ENCODE results near the gene ATP1B3. TPM values are rescaled to one million over a fixed set of nuclear protein-coding genes. Genes with fewer than 3 reads are reported as not detected.

Gene ATP1B3
- total and polyA plus RNA-seq, 4 donors = 6.8 to 30.2 (median 11.3) TPM

DNA sequence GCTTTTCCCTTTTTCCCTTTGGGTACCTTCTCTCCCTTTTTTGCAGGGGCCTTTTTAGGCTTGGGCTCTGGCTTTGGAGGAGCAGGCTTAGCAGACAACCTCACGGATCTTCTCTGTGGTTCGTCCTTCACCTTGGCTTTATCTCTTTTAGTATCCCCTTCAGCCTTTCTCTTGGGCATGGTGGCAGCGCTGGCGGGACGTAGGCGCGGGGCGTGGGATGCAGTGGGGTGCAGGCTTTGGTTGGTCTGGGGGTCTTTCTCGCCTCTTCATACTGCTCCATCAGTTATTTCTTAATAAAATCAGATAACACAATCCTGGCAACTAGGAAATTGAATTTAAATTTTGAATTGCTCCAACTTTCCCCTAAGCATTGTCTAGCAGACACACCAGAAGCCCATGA lies 11.3 kb upstream of the ATP1B3 start:
- H3K36me3 ChIP-seq (ENCODE audit: control insufficient read depth in 4 of 4, insufficient read depth in 3 of 4, low read depth in 1 of 4, low read length in 3 of 4) = no peaks in the 10 kb centered on the region

DNA sequence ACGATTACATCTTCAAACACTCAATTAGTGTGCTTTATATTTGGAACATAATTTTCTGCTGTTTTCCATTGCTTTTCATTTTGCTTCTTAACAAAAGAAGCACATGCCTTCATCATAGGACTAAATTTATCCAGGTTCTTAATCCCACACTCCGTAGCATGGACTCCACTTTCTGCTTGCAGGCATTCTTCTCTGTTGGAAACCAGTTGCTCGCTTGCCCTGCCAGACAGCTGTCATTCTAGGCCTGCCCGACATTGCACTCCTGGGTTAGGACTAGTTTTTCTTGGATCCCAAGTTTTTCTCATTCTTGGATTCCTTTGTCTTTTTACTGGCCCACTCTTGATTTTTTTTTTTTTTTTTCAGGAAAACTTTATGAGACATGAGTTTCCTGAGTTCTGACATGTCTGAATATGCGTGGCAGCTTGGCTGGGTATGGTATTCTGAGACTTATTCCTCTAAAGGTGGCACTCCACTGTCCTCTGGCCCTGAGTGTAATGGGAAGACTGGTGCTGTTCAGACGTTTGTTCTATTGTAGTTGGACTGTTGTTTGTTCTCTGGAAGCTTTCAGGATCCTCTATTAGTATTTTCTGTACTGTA lies 6.3 kb upstream of the ATP1B3 start:
- no peak overlapping the region for H3K27ac ChIP-seq (ENCODE audit: low read depth in 1 of 2, low read length in 2 of 2)
- H3K27me3 ChIP-seq (ENCODE audit: control insufficient read depth in 4 of 4, insufficient read depth in 4 of 4, low read length in 3 of 4) = no peaks in the 10 kb centered on the region
- no peak overlapping the region for H3K4me3 ChIP-seq (ENCODE audit: low read depth in 1 of 3, low read length in 3 of 3)
- H3K36me3 ChIP-seq (ENCODE audit: control insufficient read depth in 4 of 4, insufficient read depth in 3 of 4, low read depth in 1 of 4, low read length in 3 of 4) = no peaks in the 10 kb centered on the region
- no peak for DNase-seq (ENCODE audit: low spot score)
- no peak overlapping the region for H3K9ac ChIP-seq (ENCODE audit: low read depth in 1 of 2, low read length in 2 of 2)
- WGBS = 89% methylated on average over 6 of the region's 6 CpGs
- peaks cover 0 to 3% (median 0%) of the 10 kb centered on the region in 4 donors for H3K9me3 ChIP-seq (ENCODE audit: control insufficient read depth in 4 of 4, low read length in 3 of 4)
- H3K4me1 ChIP-seq (ENCODE audit: control insufficient read depth in 4 of 4, insufficient read depth in 4 of 4, low read length in 3 of 4) = peaks cover 0 to 3% (median under 1%) of the 10 kb centered on the region in 4 donors
- TF ChIP-seq FOXA1 (IDR thresholded peaks at IDR 0.05) = no peak
- TF ChIP-seq YY1 (IDR thresholded peaks at IDR 0.05) = no peak
- no peak for TF ChIP-seq TAF1 (conservative IDR thresholded peaks at IDR 0.05)
- TF ChIP-seq HNF4A (conservative IDR thresholded peaks at IDR 0.05) = no peak
- TF ChIP-seq HNF4G (IDR thresholded peaks at IDR 0.05) = no peak
- TF ChIP-seq, protein P1, sequence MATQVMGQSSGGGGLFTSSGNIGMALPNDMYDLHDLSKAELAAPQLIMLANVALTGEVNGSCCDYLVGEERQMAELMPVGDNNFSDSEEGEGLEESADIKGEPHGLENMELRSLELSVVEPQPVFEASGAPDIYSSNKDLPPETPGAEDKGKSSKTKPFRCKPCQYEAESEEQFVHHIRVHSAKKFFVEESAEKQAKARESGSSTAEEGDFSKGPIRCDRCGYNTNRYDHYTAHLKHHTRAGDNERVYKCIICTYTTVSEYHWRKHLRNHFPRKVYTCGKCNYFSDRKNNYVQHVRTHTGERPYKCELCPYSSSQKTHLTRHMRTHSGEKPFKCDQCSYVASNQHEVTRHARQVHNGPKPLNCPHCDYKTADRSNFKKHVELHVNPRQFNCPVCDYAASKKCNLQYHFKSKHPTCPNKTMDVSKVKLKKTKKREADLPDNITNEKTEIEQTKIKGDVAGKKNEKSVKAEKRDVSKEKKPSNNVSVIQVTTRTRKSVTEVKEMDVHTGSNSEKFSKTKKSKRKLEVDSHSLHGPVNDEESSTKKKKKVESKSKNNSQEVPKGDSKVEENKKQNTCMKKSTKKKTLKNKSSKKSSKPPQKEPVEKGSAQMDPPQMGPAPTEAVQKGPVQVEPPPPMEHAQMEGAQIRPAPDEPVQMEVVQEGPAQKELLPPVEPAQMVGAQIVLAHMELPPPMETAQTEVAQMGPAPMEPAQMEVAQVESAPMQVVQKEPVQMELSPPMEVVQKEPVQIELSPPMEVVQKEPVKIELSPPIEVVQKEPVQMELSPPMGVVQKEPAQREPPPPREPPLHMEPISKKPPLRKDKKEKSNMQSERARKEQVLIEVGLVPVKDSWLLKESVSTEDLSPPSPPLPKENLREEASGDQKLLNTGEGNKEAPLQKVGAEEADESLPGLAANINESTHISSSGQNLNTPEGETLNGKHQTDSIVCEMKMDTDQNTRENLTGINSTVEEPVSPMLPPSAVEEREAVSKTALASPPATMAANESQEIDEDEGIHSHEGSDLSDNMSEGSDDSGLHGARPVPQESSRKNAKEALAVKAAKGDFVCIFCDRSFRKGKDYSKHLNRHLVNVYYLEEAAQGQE (IDR thresholded peaks at IDR 0.05) = no peak
- no peak for TF ChIP-seq FOXA2 (IDR thresholded peaks at IDR 0.05)
- TF ChIP-seq SP1 (IDR thresholded peaks at IDR 0.05) = no peak
- TF ChIP-seq EGR1 (IDR thresholded peaks at IDR 0.05; ENCODE audit: low read depth in 2 of 2) = no peak
- TF ChIP-seq JUND (IDR thresholded peaks at IDR 0.05) = no peak
- TF ChIP-seq CTCF (IDR thresholded peaks at IDR 0.05; ENCODE audit: low read depth, low read length, missing input control) = no peak

More for the DNA sequence above, 11.3 kb upstream of the ATP1B3 start:
- Histone ChIP-seq H3K4me3 (ENCODE audit: low read depth in 1 of 3, low read length in 3 of 3) (no peak overlapping the region), H3K27ac (ENCODE audit: low read depth in 1 of 2, low read length in 2 of 2) (no peak overlapping the region), H3K27me3 (ENCODE audit: control insufficient read depth in 4 of 4, insufficient read depth in 4 of 4, low read length in 3 of 4) (no peaks in the 10 kb centered on the region), H3K9ac (ENCODE audit: low read depth in 1 of 2, low read length in 2 of 2) (no peak overlapping the region), H3K4me1 (ENCODE audit: control insufficient read depth in 4 of 4, insufficient read depth in 4 of 4, low read length in 3 of 4) (no peaks in the 10 kb centered on the region), H3K9me3 (ENCODE audit: control insufficient read depth in 4 of 4, low read length in 3 of 4) (peaks cover 0 to 3% (median 0%) of the 10 kb centered on the region in 4 donors)
- 92% methylated on average over 9 of the region's 9 CpGs for WGBS
- DNase-seq (ENCODE audit: low spot score) = no peak
- TF ChIP-seq JUND (IDR thresholded peaks at IDR 0.05) = no peak
- TF ChIP-seq, protein P2, sequence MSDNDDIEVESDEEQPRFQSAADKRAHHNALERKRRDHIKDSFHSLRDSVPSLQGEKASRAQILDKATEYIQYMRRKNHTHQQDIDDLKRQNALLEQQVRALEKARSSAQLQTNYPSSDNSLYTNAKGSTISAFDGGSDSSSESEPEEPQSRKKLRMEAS (IDR thresholded peaks at IDR 0.05) = no peak
- no peak for TF ChIP-seq YY1 (IDR thresholded peaks at IDR 0.05)
- no peak for TF ChIP-seq RXRA (IDR thresholded peaks at IDR 0.05)
- TF ChIP-seq HNF4G (IDR thresholded peaks at IDR 0.05) = no peak
- TF ChIP-seq ATF3 (IDR thresholded peaks at IDR 0.05) = no peak
- TF ChIP-seq EGR1 (IDR thresholded peaks at IDR 0.05; ENCODE audit: low read depth in 2 of 2) = no peak
- TF ChIP-seq GABPA (IDR thresholded peaks at IDR 0.05 in 1 of 2, conservative IDR thresholded peaks at IDR 0.05 in 1 of 2) = no peak
- TF ChIP-seq, protein P1 (IDR thresholded peaks at IDR 0.05) = no peak
- TF ChIP-seq RAD21 (IDR thresholded peaks at IDR 0.05) = no peak
- no peak for TF ChIP-seq ZBTB33 (IDR thresholded peaks at IDR 0.05)

Data from liver (tissue), 9 donors.